Prostate gland (tissue), 2 donors: Measurements from ENCODE around the gene TMC8. TPM values are rescaled to one million over a fixed set of nuclear protein-coding genes. Genes with fewer than 3 reads are reported as not detected.
A peak's percentile ranks its signal among the peaks of the same experiment; 100 is the strongest.

ENCODE experiments used
- DNase-seq: peaks from one replicate; pipeline ENCODE4 v3.0.0-alpha.2; 2019; ENCODE audit warnings: low spot score
- H3K27ac ChIP-seq, 2 donors: fragments of 200-600 bp; sonication (generic); 2 replicates each; pipeline ENCODE4 v1.5.1; 2017 to 2019
- H3K27me3 ChIP-seq: fragments of 200-600 bp; sonication (generic); replicated peaks from 2 replicates; pipeline ENCODE4 v1.5.1; 2019; ENCODE audit not compliant: insufficient read depth
- H3K36me3 ChIP-seq, 2 donors: fragments of 200-600 bp; sonication (generic); 1 replicate in 1 of 2; 2 replicates in 1 of 2; pipeline versions ENCODE4 v1.5.1 to v1.8.1; 2017 to 2019
- H3K4me1 ChIP-seq: fragments of 200-600 bp; sonication (generic); replicated peaks from 2 replicates; pipeline ENCODE4 v1.5.1; 2019
- H3K4me3 ChIP-seq, 2 donors: fragments of 200-600 bp; sonication (generic); 2 replicates each; pipeline ENCODE4 v1.5.1; 2017 to 2019
- H3K9me3 ChIP-seq: fragments of 200-600 bp; sonication (generic); 2 replicates; pipeline ENCODE4 v1.5.1; 2017
- POLR2A ChIP-seq: fragments of 450-650 bp; IDR thresholded peaks from one replicate; pipeline ENCODE4 v1.6.1; 2016; ENCODE audit warnings: antibody characterized with exemption, mild to moderate bottlenecking
- POLR2AphosphoS5 ChIP-seq: sonication (generic); formaldehyde crosslinking; IDR thresholded peaks from one replicate; pipeline ENCODE4 v1.6.1; 2017; ENCODE audit warnings: antibody characterized with exemption
- WGBS: methylation state at CpG from one replicate; pipeline ENCODE4 v1.1.5; 2018; 5-methylcytosine and 5-hydroxymethylcytosine counted together
- intact Hi-C: fragments of 100-400 bp; cut with DNase I; formaldehyde crosslinking; loops from one replicate; pipeline ENCODE4 v1.14.2; 2022
- total RNA-seq, 2 donors: library from RNA; depleted of rRNA; stranded (reverse); fragments of >200 nt; gene quantifications; one replicate each; pipeline ENCODE4 v1.1.0, GENCODE V29; 2016
- TF ChIP-seq, protein P1 (sequence below), 4 experiments: fragments of 200-600 bp in 2 of 4; fragments of 450-650 bp in 2 of 4; sonication (generic) in 2 of 4; IDR thresholded peaks; 1 replicate in 3 of 4; 2 replicates in 1 of 4; pipeline ENCODE4 v1.5.1; 2016 to 2019; ENCODE audit warnings: antibody characterized with exemption in 4 of 4, mild to moderate bottlenecking in 2 of 4, moderate library complexity in 2 of 4

Gene TMC8
- total RNA-seq, 2 donors from 2014 or later: 1.2 to 3.3 TPM

- peak overlapping the region; percentile 4 to 27 for H3K27ac ChIP-seq
- H3K27me3 ChIP-seq: no peaks in the 10 kb centered on the region
- peak overlapping the region; percentile 13 to 27 for H3K4me3 ChIP-seq
- TF ChIP-seq POLR2A (peak; percentile 63), POLR2AphosphoS5 (no peak)
- TF ChIP-seq, protein P1, sequence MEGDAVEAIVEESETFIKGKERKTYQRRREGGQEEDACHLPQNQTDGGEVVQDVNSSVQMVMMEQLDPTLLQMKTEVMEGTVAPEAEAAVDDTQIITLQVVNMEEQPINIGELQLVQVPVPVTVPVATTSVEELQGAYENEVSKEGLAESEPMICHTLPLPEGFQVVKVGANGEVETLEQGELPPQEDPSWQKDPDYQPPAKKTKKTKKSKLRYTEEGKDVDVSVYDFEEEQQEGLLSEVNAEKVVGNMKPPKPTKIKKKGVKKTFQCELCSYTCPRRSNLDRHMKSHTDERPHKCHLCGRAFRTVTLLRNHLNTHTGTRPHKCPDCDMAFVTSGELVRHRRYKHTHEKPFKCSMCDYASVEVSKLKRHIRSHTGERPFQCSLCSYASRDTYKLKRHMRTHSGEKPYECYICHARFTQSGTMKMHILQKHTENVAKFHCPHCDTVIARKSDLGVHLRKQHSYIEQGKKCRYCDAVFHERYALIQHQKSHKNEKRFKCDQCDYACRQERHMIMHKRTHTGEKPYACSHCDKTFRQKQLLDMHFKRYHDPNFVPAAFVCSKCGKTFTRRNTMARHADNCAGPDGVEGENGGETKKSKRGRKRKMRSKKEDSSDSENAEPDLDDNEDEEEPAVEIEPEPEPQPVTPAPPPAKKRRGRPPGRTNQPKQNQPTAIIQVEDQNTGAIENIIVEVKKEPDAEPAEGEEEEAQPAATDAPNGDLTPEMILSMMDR (IDR thresholded peaks at IDR 0.05): no peak
- WGBS: 37% methylated on average over 26 of the region's 38 CpGs
- peak; percentile 49 for DNase-seq
- peaks cover 4% of the 10 kb centered on the region for H3K4me1 ChIP-seq
- intact Hi-C loops: no loop called here
- H3K9me3 ChIP-seq: no peaks in the 10 kb centered on the region
- no peaks in the 10 kb centered on the region for H3K36me3 ChIP-seq
These were observed 1.6 kb downstream of the TMC8 start for GRCh38 chr17:78132084-78132676.

DNA sequence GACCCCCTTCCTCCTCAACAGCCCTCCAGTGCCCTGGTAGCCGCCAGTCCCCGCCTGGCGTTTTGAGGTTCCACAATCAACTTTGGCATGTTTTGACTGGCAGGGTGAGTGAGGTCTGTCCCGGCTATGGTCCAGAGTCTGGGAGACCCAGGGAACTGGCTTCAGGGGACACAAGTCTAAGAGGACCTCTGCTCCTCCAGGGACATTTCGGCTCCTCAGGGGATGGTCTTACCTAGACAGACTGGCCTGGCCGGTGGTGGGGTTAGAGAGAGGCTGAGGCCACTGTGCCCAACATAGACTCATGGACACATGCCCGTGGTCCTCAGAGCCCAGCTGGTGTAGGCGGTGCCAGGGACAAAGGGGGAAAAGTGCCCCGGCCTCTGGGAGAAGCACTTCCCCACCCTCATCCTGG lies 2.2 kb downstream of the TMC8 start:
- intact Hi-C loops: no loop called here

GRCh38 chr17:78133179-78133951 lies 2.8 kb downstream of the TMC8 start:
- H3K27ac ChIP-seq: no peak overlapping the region
- WGBS: 93% methylated on average over 29 of the region's 30 CpGs
- no peak for DNase-seq
- no peaks in the 10 kb centered on the region for H3K36me3 ChIP-seq
- no peaks in the 10 kb centered on the region for H3K9me3 ChIP-seq
- no peaks in the 10 kb centered on the region for H3K27me3 ChIP-seq
- TF ChIP-seq, protein P1 (IDR thresholded peaks at IDR 0.05): no peak
- no peak for TF ChIP-seq POLR2AphosphoS5
- TF ChIP-seq POLR2A: no peak
- intact Hi-C loops: no loop called here
- H3K4me1 ChIP-seq: no peaks in the 10 kb centered on the region
- H3K4me3 ChIP-seq: no peak overlapping the region

More for the DNA sequence above, 2.2 kb downstream of the TMC8 start:
- TF ChIP-seq POLR2A (no peak), POLR2AphosphoS5 (no peak)
- TF ChIP-seq, protein P1 (IDR thresholded peaks at IDR 0.05): no peak
- DNase-seq: no peak
- Histone ChIP-seq H3K9me3 (no peaks in the 10 kb centered on the region), H3K27me3 (no peaks in the 10 kb centered on the region), H3K4me1 (no peaks in the 10 kb centered on the region), H3K27ac (no peak overlapping the region), H3K36me3 (no peaks in the 10 kb centered on the region), H3K4me3 (no peak overlapping the region)
- WGBS: 77% methylated on average over 9 of the region's 9 CpGs

DNA sequence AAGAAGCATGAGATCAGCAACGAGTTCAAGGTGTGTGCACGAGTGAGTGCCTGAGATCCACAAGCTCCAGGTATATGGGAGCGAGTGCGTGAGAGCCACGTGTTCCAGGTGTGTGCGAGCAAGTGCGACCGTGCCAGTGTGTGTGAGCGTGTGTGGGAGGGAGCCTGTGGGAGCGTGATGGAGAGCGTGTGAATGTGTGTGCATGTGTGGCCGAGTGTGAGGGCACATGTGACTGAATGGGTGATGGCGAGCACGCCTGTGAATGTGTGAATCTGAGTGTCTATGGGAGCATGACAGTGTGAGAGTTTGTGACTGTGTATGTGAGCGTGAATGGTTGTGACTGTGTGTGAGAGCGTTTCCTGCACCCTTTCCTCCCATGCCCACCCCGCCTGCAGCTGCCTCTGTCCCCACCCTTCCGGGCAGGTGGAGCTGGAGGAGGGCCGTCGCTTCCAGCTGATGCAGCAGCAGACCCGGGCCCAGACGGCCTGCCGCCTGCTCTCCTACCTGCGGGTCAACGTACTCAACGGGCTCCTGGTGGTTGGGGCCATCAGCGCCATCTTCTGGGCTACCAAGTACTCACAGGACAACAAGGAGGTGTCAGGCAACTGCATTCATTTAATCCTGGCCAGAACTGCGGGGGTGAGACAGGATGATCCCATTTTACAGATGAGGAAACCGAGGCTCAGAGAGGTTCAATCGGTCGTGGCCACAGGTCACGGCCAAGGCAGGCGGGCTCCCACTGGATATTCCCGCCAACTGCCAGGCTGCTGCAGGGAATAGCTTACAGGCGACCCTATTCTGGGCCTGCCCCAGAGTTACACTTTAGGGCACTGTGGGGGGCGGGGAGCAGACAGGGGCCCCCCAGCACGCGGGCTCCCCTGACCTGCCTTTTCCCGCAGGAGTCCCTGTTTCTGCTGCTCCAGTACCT lies 3.7 kb downstream of the TMC8 start:
- no peaks in the 10 kb centered on the region for H3K9me3 ChIP-seq
- no peaks in the 10 kb centered on the region for H3K27me3 ChIP-seq
- no peak overlapping the region for H3K27ac ChIP-seq
- H3K4me3 ChIP-seq: no peak overlapping the region
- TF ChIP-seq, protein P1 (IDR thresholded peaks at IDR 0.05): peak in 3 of 4 experiments; percentile 36 to 65 (median 64)
- TF ChIP-seq POLR2A (no peak), POLR2AphosphoS5 (peak; percentile 43)
- intact Hi-C loops: no loop called here
- no peaks in the 10 kb centered on the region for H3K4me1 ChIP-seq
- DNase-seq: peak; percentile 54
- H3K36me3 ChIP-seq: no peaks in the 10 kb centered on the region
- 64% methylated on average over 39 of the region's 39 CpGs for whole genome bisulfite sequencing
